ENCODE data around the gene PALM2AKAP2.

- TF ChIP-seq CTCF (IDR thresholded peaks at IDR 0.05 in 4 of 5, conservative IDR thresholded peaks at IDR 0.05 in 1 of 5) (peak in 1 of 5 experiments; percentile 40), POLR2A (IDR thresholded peaks at IDR 0.05) (peak in 1 of 2 donors; percentile 19)
These were observed at the start of gene PALM2AKAP2 for GRCh38 chr9:109779711-109780452.

Data from gastrocnemius medialis (tissue), 4 donors.